ENCODE measurements around the gene DYNC1I2.
A peak's percentile ranks its signal among the peaks of the same experiment; 100 is the strongest.

The DYNC1I2 gene

DNA sequence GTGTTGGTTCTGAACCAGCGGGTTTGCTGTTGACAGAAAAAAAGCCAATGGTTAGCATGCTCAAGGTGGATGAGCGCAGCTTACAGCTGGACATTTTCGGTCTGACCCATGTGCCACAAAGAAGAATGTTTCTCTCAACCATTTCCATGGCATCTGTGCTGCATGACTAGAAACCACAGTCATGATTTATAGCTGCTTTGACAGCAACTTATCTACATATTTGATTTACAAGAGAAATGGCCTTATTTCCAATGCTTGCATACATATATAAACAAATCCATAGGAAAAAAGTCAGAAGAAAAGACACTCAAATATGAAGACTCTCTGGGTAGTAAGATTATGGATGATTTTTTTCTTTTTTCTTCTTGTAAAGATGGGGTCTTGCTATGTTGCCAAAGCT, 98.2 kb downstream of the DYNC1I2 start:
- DNase-seq, result no peak

- no peak for DNase-seq
Measured at GRCh38 chr2:171787333-171788072, 100.2 kb downstream of the DYNC1I2 start.

GRCh38 chr2:171788316-171788993, 101.2 kb downstream of the DYNC1I2 start:
- DNase-seq, result no peak

GRCh38 chr2:171789956-171790355, 102.7 kb downstream of the DYNC1I2 start:
- no peak for DNase-seq

DNA sequence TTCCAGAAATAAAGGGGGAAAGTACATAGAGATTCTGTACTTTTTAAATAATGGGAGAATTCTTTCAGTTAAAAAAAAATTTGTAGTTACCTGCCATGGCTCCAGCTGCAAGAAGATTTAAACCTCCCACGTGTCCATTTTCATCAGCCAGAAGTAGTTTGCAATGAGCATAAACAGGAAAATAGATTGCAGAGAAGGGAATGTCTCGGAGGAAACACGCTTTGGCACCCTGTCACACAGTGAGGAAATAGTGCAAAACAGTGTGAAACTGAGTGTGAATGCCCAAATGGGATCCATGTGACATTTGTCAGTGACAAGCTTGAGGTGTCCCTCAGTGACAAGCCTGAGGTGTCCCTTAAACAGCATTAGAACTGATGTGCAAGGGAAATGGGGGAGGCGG, 104.1 kb downstream of the DYNC1I2 start:
- DNase-seq, result no peak

- no peak for DNase-seq
Measured at GRCh38 chr2:171792157-171792556, 104.9 kb downstream of the DYNC1I2 start.

DNA sequence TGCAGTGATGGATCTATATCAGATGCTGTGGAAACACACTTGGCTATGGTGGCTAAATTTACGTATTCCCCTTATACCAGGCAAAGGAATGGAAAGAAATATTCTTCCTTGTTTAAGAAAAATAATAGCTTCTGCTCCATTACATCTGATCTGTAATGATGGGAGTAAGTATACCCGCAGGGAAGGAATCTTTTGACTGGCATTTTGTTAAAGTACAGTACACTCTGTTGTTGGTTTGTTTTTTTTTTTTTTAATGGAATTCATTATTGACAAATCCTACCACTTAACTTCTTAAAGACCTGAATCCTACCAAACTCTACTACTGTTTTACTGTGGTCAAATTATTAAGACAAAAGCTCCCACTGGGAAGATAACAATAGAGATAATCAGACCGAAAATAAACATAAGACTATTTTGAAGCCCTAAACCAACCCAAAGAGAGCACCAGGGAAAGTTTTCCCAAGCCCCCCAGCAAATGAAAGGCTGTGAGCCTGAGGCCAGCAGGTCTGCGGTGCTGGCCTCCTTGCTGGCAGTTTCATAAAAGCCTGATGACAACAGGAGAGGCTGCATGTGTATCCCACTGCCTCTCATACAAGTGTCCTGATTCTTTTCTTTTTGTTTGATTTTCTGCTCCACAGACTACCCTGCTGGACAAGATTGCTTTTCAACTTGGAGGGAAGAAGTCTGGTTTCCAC, 105.8 kb downstream of the DYNC1I2 start:
- no peak for DNase-seq

DNA sequence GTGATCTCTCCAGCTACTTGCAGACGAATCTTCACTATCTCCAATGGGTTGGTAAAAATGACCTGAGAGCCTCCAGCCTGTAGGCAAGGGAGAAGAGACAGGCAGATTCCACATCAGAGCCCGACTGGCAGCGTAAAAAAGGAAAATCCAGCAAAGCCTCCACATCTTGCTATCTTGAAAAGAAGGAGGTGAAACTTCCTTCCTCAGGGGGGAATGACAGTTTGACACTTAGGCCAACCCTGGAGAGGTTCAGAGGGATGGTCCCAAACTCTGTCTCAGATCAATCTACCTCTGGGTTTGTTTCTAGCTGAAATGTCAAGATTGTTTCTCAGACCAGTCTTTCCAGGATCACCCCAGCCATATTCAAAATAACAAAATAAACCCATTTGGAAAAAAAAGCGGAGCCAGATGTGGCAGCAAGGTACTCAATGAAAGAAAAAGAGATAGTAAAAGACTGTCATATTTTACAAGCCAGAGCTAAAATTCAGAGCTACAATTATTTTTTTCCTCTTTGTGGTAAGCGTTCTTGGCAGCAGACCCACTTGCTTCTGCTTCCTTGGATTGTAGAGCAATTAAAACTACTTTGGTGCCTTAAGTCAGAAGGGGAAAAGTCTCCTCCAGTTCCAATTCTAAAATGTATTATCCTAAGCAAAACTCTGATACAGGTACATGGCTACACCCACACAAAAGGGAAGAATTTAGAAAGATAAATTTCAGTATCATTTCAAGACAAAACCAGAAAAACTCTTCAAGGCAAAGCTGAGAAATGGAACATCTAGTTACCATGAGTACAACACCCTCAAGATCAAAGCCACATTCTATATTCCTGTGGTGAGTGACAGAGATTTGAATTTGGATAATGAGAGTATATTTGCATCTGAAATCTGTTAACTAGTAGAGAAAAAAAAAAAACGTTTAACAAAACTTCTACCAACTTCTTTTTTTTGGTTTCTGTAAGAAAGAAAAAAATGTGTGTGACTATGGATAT, 106.7 kb downstream of the DYNC1I2 start:
- peak; percentile 13 for DNase-seq

GRCh38 chr2:171794918-171795317, 107.6 kb downstream of the DYNC1I2 start:
- no peak for DNase-seq

Measured in fibroblast of skin of back (primary cell).